ENCODE data around the gene APP. TPM values are rescaled to one million over a fixed set of nuclear protein-coding genes. Genes with fewer than 3 reads are reported as not detected.

APP gene
- total RNA-seq, 3 donors from 2014 or later (not counting 1 experiment from before 2014, with no cell fraction given) = 5.1 to 10.6 (median 7.8) TPM

- no peak overlapping the region for H3K4me3 ChIP-seq (ENCODE audit: low read length)
- Mint-ChIP-seq H3K4me1 (no peaks in the 10 kb centered on the region), H3K4me3 (no peak overlapping the region), H3K9me3 (peaks cover 6 to 7% of the 10 kb centered on the region in 2 donors), H3K36me3 (no peaks in the 10 kb centered on the region), H3K27me3 (ENCODE audit: low read depth in 2 of 2) (peaks cover 0 to 8% of the 10 kb centered on the region in 2 donors), H3K27ac (no peak overlapping the region)
- DNase-seq (no peak), ATAC-seq (no peak)
- H3K27me3 ChIP-seq (ENCODE audit: control insufficient read depth, insufficient read depth, low read length) = no peaks in the 10 kb centered on the region
- intact Hi-C loops (cut with micrococcal nuclease) = no loop called here
- 63% methylated on average over 3 of the region's 3 CpGs for WGBS (ENCODE audit: insufficient coverage)
- no peaks in the 10 kb centered on the region for H3K36me3 ChIP-seq (ENCODE audit: control insufficient read depth, insufficient read depth, low read length)
- H3K4me1 ChIP-seq (ENCODE audit: control insufficient read depth, insufficient read depth, low read length) = no peaks in the 10 kb centered on the region
- no peak for TF ChIP-seq CTCF (IDR thresholded peaks at IDR 0.05)
- H3K9me3 ChIP-seq (ENCODE audit: control insufficient read depth, insufficient read depth, low read length) = no peaks in the 10 kb centered on the region
- H3K27ac ChIP-seq (ENCODE audit: low read length) = no peak overlapping the region
Measured at GRCh38 chr21:25842925-25843324, 327.6 kb downstream of the APP start.

- Histone ChIP-seq H3K4me3 (ENCODE audit: low read length) (no peak overlapping the region), H3K36me3 (ENCODE audit: control insufficient read depth, insufficient read depth, low read length) (no peaks in the 10 kb centered on the region), H3K27me3 (ENCODE audit: control insufficient read depth, insufficient read depth, low read length) (no peaks in the 10 kb centered on the region), H3K27ac (ENCODE audit: low read length) (no peak overlapping the region), H3K9me3 (ENCODE audit: control insufficient read depth, insufficient read depth, low read length) (no peaks in the 10 kb centered on the region), H3K4me1 (ENCODE audit: control insufficient read depth, insufficient read depth, low read length) (no peaks in the 10 kb centered on the region)
- WGBS (ENCODE audit: insufficient coverage) = 100% methylated on average over 3 of the region's 4 CpGs
- intact Hi-C loops (cut with micrococcal nuclease) = no loop called here
- peaks cover 7 to 8% of the 10 kb centered on the region in 2 donors for H3K9me3 Mint-ChIP-seq
- TF ChIP-seq CTCF (IDR thresholded peaks at IDR 0.05) = no peak
- no peak for DNase-seq
- peaks cover 9 to 10% of the 10 kb centered on the region in 2 donors for H3K27me3 Mint-ChIP-seq (ENCODE audit: low read depth in 2 of 2)
- H3K4me1 Mint-ChIP-seq = no peaks in the 10 kb centered on the region
- no peak for ATAC-seq
- no peak overlapping the region for H3K27ac Mint-ChIP-seq
- no peak overlapping the region for H3K4me3 Mint-ChIP-seq
- no peaks in the 10 kb centered on the region for H3K36me3 Mint-ChIP-seq
Measured at GRCh38 chr21:25838809-25839208, 331.8 kb downstream of the APP start.

- Histone ChIP-seq H3K36me3 (ENCODE audit: control insufficient read depth, insufficient read depth, low read length) (no peaks in the 10 kb centered on the region), H3K4me3 (ENCODE audit: low read length) (no peak overlapping the region), H3K4me1 (ENCODE audit: control insufficient read depth, insufficient read depth, low read length) (no peaks in the 10 kb centered on the region), H3K27me3 (ENCODE audit: control insufficient read depth, insufficient read depth, low read length) (no peaks in the 10 kb centered on the region), H3K27ac (ENCODE audit: low read length) (no peak overlapping the region), H3K9me3 (ENCODE audit: control insufficient read depth, insufficient read depth, low read length) (no peaks in the 10 kb centered on the region)
- ATAC-seq (no peak), DNase-seq (no peak)
- 83% methylated on average over 3 of the region's 4 CpGs for WGBS (ENCODE audit: insufficient coverage)
- Mint-ChIP-seq H3K27ac (no peak overlapping the region), H3K27me3 (ENCODE audit: low read depth in 2 of 2) (peaks cover 9 to 10% of the 10 kb centered on the region in 2 donors), H3K9me3 (peaks cover 7 to 10% of the 10 kb centered on the region in 2 donors), H3K4me1 (no peaks in the 10 kb centered on the region), H3K4me3 (no peak overlapping the region), H3K36me3 (no peaks in the 10 kb centered on the region)
- TF ChIP-seq CTCF (IDR thresholded peaks at IDR 0.05) = no peak
- intact Hi-C loops (cut with micrococcal nuclease) = no loop called here
Measured at GRCh38 chr21:25837533-25838265, 332.9 kb downstream of the APP start.

GRCh38 chr21:25836396-25836795 lies 334.2 kb downstream of the APP start:
- Histone ChIP-seq H3K4me3 (ENCODE audit: low read length) (no peak overlapping the region), H3K27me3 (ENCODE audit: control insufficient read depth, insufficient read depth, low read length) (no peaks in the 10 kb centered on the region), H3K36me3 (ENCODE audit: control insufficient read depth, insufficient read depth, low read length) (no peaks in the 10 kb centered on the region), H3K4me1 (ENCODE audit: control insufficient read depth, insufficient read depth, low read length) (no peaks in the 10 kb centered on the region), H3K9me3 (ENCODE audit: control insufficient read depth, insufficient read depth, low read length) (no peaks in the 10 kb centered on the region), H3K27ac (ENCODE audit: low read length) (no peak overlapping the region)
- Mint-ChIP-seq H3K36me3 (no peaks in the 10 kb centered on the region), H3K4me1 (no peaks in the 10 kb centered on the region), H3K4me3 (no peak overlapping the region), H3K27me3 (ENCODE audit: low read depth in 2 of 2) (peaks cover 9 to 10% of the 10 kb centered on the region in 2 donors), H3K9me3 (peaks cover 7 to 10% of the 10 kb centered on the region in 2 donors), H3K27ac (no peak overlapping the region)
- no peak for ATAC-seq
- DNase-seq = no peak
- intact Hi-C loops (cut with micrococcal nuclease) = no loop called here
- TF ChIP-seq CTCF (IDR thresholded peaks at IDR 0.05) = no peak
- 73% methylated on average over 2 of the region's 2 CpGs for WGBS (ENCODE audit: insufficient coverage)
